ENCODE data around the gene PPP4R4. TPM values are rescaled to one million over a fixed set of nuclear protein-coding genes. Genes with fewer than 3 reads are reported as not detected.

The PPP4R4 gene
- total and polyA plus RNA-seq, 2 donors from 2014 or later = 0.47 TPM; not detected in 1

DNA sequence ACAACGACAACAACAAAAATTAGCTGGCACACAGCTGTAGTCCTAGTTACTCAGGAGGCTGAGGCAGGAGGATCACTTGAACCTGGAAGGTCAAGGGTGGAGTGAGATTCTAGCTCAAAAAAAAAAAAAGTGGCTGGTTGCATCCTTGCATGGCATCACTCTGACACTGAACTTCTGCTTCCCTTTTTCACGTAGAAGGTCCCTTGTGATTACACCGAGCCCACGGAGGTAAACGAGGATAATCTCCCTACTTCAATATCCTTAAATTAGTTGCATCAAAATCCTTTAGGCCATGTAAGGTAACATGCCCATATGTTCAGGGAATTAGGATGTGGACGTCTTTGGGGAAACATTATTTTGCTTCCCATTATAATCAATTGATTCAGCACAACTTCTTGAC is 4.0 kb upstream of the PPP4R4 start:
- intact Hi-C loops (cut with DNase I) = no loop called here
- FAIRE-seq (no peak), DNase-seq (no peak)
- H3K4me1 ChIP-seq (ENCODE audit: control insufficient read depth in 2 of 3, insufficient read depth in 2 of 3, low read depth in 1 of 3, low read length in 3 of 3) = no peaks in the 10 kb centered on the region
- H3K9me3 ChIP-seq (ENCODE audit: control insufficient read depth in 2 of 3, insufficient read depth in 1 of 3, low read length in 3 of 3) = no peaks in the 10 kb centered on the region
- TF ChIP-seq, protein P1, sequence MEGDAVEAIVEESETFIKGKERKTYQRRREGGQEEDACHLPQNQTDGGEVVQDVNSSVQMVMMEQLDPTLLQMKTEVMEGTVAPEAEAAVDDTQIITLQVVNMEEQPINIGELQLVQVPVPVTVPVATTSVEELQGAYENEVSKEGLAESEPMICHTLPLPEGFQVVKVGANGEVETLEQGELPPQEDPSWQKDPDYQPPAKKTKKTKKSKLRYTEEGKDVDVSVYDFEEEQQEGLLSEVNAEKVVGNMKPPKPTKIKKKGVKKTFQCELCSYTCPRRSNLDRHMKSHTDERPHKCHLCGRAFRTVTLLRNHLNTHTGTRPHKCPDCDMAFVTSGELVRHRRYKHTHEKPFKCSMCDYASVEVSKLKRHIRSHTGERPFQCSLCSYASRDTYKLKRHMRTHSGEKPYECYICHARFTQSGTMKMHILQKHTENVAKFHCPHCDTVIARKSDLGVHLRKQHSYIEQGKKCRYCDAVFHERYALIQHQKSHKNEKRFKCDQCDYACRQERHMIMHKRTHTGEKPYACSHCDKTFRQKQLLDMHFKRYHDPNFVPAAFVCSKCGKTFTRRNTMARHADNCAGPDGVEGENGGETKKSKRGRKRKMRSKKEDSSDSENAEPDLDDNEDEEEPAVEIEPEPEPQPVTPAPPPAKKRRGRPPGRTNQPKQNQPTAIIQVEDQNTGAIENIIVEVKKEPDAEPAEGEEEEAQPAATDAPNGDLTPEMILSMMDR (IDR thresholded peaks at IDR 0.05; ENCODE audit: borderline replicate concordance, extremely low read depth, insufficient read depth) = no peak
- no peak overlapping the region for H3K9ac ChIP-seq (ENCODE audit: low read length in 3 of 3)
- no peak overlapping the region for H3K27ac ChIP-seq (ENCODE audit: low read depth in 2 of 2, low read length in 2 of 2)
- no peak overlapping the region for H3K4me3 ChIP-seq (ENCODE audit: low read length in 3 of 3)
- no peaks in the 10 kb centered on the region for H3K36me3 ChIP-seq (ENCODE audit: control insufficient read depth in 2 of 3, insufficient read depth in 3 of 3, low read length in 3 of 3)
- peaks cover 12% of the 10 kb centered on the region for H3K27me3 ChIP-seq (ENCODE audit: control insufficient read depth, insufficient read depth, low read length)

GRCh38 chr14:94171208-94171607 is 2.9 kb upstream of the PPP4R4 start:
- Histone ChIP-seq H3K4me1 (ENCODE audit: control insufficient read depth in 2 of 3, insufficient read depth in 2 of 3, low read depth in 1 of 3, low read length in 3 of 3) (no peaks in the 10 kb centered on the region), H3K9ac (ENCODE audit: low read length in 3 of 3) (no peak overlapping the region), H3K36me3 (ENCODE audit: control insufficient read depth in 2 of 3, insufficient read depth in 3 of 3, low read length in 3 of 3) (no peaks in the 10 kb centered on the region), H3K9me3 (ENCODE audit: control insufficient read depth in 2 of 3, insufficient read depth in 1 of 3, low read length in 3 of 3) (no peaks in the 10 kb centered on the region), H3K4me3 (ENCODE audit: low read length in 3 of 3) (no peak overlapping the region), H3K27me3 (ENCODE audit: control insufficient read depth, insufficient read depth, low read length) (peaks cover 19% of the 10 kb centered on the region), H3K27ac (ENCODE audit: low read depth in 2 of 2, low read length in 2 of 2) (no peak overlapping the region)
- intact Hi-C loops (cut with DNase I) = no loop called here
- no peak for DNase-seq
- TF ChIP-seq, protein P1 (IDR thresholded peaks at IDR 0.05; ENCODE audit: borderline replicate concordance, extremely low read depth, insufficient read depth) = no peak
- no peak for FAIRE-seq

DNA sequence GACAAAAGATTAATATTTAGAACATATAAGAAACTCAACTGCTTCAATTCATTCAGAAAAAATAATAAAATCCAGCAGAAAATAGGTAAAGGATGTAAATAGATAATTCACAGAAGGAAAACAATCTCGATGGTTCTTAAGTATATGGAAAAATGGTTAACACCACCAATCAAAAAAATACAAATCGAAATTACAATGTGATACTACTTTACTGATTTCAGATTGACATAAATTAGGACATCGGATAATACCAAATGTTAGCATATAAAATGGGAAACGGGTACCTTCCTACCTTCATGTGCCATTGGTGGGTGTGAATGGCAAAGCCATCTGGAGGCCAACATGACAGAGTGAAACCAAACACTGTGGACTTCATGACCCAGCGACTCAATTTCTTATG is 1.6 kb upstream of the PPP4R4 start:
- intact Hi-C loops (cut with DNase I) = no loop called here
- no peaks in the 10 kb centered on the region for H3K4me1 ChIP-seq (ENCODE audit: control insufficient read depth in 2 of 3, insufficient read depth in 2 of 3, low read depth in 1 of 3, low read length in 3 of 3)
- DNase-seq (no peak), FAIRE-seq (no peak)
- peaks cover 29% of the 10 kb centered on the region for H3K27me3 ChIP-seq (ENCODE audit: control insufficient read depth, insufficient read depth, low read length)
- H3K27ac ChIP-seq (ENCODE audit: low read depth in 2 of 2, low read length in 2 of 2) = no peak overlapping the region
- H3K36me3 ChIP-seq (ENCODE audit: control insufficient read depth in 2 of 3, insufficient read depth in 3 of 3, low read length in 3 of 3) = no peaks in the 10 kb centered on the region
- H3K9ac ChIP-seq (ENCODE audit: low read length in 3 of 3) = no peak overlapping the region
- TF ChIP-seq, protein P1 (IDR thresholded peaks at IDR 0.05; ENCODE audit: borderline replicate concordance, extremely low read depth, insufficient read depth) = no peak
- H3K9me3 ChIP-seq (ENCODE audit: control insufficient read depth in 2 of 3, insufficient read depth in 1 of 3, low read length in 3 of 3) = no peaks in the 10 kb centered on the region
- H3K4me3 ChIP-seq (ENCODE audit: low read length in 3 of 3) = no peak overlapping the region

- intact Hi-C loops (cut with DNase I) = no loop called here
- FAIRE-seq = no peak
- H3K9ac ChIP-seq (ENCODE audit: low read length in 3 of 3) = no peak overlapping the region
- peak overlapping the region; percentile 21 to 66 (median 39) for H3K4me3 ChIP-seq (ENCODE audit: low read length in 3 of 3)
- no peaks in the 10 kb centered on the region for H3K4me1 ChIP-seq (ENCODE audit: control insufficient read depth in 2 of 3, insufficient read depth in 2 of 3, low read depth in 1 of 3, low read length in 3 of 3)
- TF ChIP-seq, protein P1 (IDR thresholded peaks at IDR 0.05; ENCODE audit: borderline replicate concordance, extremely low read depth, insufficient read depth) = no peak
- peaks cover 33% of the 10 kb centered on the region for H3K27me3 ChIP-seq (ENCODE audit: control insufficient read depth, insufficient read depth, low read length)
- no peaks in the 10 kb centered on the region for H3K9me3 ChIP-seq (ENCODE audit: control insufficient read depth in 2 of 3, insufficient read depth in 1 of 3, low read length in 3 of 3)
- H3K27ac ChIP-seq (ENCODE audit: low read depth in 2 of 2, low read length in 2 of 2) = no peak overlapping the region
- peak in 1 of 5 donors; percentile 65 for DNase-seq
- no peaks in the 10 kb centered on the region for H3K36me3 ChIP-seq (ENCODE audit: control insufficient read depth in 2 of 3, insufficient read depth in 3 of 3, low read length in 3 of 3)
Measured at GRCh38 chr14:94173471-94173884, 644 bp upstream of the PPP4R4 start.
